ENCODE data around the gene NAA80. TPM values are rescaled to one million over a fixed set of nuclear protein-coding genes. Genes with fewer than 3 reads are reported as not detected.

NAA80 gene, protein sequence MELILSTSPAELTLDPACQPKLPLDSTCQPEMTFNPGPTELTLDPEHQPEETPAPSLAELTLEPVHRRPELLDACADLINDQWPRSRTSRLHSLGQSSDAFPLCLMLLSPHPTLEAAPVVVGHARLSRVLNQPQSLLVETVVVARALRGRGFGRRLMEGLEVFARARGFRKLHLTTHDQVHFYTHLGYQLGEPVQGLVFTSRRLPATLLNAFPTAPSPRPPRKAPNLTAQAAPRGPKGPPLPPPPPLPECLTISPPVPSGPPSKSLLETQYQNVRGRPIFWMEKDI
- 4.3 and 5.6 TPM in 2 replicates for total RNA-seq

DNA sequence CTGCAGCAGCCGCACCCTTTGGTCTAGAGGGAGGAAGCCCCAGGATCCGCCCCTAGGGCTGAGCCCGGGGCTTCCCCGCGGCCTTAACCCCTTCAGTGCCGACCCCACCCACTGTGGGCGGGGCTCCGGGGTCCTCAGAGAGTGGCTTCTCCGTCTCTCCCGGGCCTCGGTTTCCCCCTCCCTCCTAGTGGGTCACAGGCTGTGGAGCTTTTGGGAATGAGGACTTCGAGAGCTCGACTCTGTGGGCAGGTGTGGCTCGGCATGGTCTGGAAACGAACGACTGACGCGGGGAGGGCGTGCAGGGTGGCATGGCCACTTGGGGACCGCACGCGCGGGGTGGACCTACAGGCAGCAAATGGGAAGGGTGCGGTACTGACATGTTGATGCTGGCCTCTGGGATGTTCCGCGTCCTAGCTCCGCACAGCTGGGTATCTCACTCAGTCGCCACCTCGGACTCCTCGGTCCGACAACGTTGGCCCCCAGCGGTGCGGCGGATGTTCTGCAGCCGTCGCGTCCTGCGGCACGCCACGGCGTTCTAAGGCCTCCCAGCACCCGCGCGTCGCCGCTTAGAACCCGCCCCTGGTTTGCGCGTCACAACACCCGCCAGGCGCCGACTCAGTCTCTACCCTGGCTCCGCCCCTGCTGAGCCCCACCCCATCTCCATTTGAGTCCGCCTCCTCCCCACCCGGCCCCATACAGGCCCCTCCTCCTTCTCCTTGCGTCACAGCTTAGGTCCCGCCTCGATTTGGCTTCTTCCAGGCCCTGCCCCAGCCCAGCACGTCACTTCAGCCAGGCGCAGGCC lies at the start of gene NAA80, which contains the start of gene HYAL3:
Gene NAA80 (minus strand): TSS at position 570 of the 802 bp plus-strand sequence. CDS start 1,942 bp downstream, outside the sequence.
Gene HYAL3 (minus strand): TSS at position 570 of the 802 bp plus-strand sequence. CDS start 3,803 bp downstream, outside the sequence.

DNA sequence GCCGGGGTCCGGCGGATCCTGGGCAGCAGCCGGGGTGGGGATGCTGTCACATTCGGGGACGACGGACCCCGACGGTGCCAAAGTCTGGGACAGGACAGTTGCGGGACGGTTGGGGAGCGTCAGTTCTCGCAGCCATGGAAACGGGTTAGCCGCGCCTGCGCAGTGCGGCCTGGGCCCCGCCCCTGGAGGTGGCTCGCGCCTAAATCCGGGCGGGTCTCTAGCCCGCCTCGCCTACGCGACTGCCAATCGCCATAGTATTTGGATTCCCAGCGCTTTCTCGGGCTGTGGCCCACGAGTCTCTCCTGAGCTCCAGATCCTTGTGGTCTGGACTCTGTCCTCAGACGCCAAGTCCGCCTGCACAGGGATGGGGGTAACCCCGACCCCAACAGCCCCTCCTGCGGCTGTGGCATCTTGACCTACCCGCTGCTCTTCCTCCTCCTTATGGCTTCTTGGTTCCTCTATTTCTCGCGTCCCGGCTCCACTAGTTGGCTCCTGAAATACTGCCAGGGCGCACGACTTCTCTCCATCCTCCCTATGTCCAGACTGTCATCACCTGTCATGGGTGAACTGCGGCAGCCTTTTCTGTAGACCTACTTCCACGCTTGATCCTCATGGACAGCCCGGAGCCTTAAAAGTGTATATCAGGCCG lies 46.5 kb upstream of the NAA80 start, which contains the start of gene ZMYND10:
Gene ZMYND10 (minus strand): TSS at position 147 of the 649 bp plus-strand sequence. CDS start 153 bp downstream, outside the sequence.

DNA sequence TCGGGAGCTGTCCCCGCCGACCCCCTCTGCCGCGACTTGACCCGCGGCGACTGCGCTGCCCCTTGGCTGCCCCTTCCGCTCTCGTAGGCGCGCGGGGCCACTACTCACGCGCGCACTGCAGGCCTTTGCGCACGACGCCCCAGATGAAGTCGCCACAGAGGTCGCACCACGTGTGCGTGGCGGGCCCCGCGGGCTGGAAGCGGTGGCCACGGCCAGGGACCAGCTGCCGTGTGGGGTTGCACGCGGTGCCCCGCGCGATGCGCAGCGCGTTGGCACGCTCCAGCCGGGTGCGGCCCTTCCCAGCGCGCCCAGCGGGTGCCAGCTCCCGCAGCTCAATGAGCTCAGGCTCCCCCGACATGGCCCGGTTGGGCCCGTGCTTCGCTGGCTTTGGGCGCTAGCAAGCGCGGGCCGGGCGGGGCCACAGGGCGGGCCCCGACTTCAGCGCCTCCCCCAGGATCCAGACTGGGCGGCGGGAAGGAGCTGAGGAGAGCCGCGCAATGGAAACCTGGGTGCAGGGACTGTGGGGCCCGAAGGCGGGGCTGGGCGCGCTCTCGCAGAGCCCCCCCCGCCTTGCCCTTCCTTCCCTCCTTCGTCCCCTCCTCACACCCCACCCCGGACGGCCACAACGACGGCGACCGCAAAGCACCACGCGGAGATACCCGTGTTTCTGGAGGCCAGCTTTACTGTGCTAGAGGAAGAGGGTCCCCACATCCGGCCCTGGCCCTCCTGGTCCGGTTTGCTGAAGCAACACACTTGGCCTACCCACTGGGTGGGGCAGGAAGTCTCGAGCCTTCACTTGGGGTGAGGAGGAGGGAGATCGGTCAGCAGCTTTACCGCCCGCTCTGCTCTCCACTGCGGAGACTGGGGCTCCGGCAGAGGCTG lies 41.5 kb upstream of the NAA80 start, which contains the start of gene RASSF1:
Gene RASSF1 (minus strand): TSS at position 389 of the 882 bp plus-strand sequence. CDS start 31 bp downstream, at position 358.

DNA sequence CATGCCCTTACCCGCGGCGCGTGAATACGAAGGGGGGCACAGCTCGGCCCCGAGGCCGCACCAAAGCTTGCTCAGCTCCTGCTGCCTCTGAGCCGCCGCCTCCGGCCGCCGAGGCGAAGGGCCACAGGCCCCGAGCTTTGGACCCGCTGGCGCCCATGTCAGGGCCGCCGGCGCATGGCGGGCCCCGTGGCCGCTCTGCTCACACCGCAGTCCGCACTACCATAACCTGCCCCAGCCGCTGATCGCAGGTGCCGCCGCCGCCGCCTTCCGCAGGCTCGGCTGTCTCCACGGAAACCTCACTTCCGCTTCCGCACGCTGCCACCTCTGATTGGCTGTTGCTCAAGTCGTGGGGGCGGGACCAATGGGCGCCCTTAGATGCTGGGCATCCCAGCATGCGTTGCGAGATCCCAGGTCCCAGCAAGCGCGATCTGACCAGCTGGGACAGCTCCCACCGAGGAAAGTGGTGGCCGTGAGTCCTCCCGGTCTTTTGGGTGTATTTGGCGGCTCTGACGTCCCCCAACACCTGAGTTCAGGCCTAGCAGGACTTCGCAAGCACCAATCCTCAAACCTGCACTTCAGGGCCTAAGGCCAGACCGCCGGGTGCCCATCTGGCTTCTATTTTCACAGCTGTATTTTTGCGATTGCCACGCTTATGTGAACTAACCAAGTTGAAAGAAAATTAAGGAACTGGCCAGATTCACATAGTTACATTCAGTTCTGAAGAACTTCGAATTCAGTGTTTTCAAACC lies 28.9 kb upstream of the NAA80 start, which contains the start of gene TUSC2:
Gene TUSC2 (minus strand): TSS at position 281 of the 749 bp plus-strand sequence. CDS start 124 bp downstream, at position 157.

DNA sequence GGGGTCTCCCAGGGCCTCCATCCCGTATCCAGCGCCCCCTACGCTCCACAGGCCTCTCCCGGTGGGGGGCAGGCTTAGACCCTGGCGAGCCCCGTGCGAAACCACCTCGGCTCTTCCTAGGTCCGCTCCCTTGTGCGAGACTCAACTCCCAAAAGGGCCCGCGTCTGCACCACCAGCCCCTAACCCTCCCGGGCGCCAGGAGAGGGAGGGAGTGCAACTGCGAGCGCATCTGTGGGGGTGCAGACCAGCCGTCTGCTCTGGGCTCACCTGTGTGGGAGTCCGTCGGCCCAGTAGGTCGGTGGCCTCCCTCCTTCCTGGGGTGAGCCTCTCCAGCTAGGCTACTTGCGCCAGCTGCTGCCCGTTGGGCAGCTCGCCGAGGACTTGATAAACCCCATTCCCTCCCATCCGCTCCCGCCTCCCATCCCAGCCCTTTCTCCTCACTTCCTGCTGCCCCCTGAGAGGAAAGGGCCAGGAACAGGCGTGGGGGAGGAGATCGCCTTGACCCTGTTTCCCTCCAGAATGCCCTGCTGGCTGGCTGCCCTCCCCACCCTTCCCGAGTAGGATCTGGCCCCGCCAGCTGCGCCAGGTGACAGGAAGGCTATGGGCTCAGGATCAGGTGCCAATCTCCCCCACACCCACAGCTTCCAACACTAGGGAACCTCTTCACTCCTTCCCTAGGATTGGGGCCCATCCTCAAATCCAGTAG lies 23.3 kb upstream of the NAA80 start, which contains the start of gene HYAL2:
Gene HYAL2 (minus strand): TSS at position 360 of the 706 bp plus-strand sequence. CDS start 2,256 bp downstream, outside the sequence.

DNA sequence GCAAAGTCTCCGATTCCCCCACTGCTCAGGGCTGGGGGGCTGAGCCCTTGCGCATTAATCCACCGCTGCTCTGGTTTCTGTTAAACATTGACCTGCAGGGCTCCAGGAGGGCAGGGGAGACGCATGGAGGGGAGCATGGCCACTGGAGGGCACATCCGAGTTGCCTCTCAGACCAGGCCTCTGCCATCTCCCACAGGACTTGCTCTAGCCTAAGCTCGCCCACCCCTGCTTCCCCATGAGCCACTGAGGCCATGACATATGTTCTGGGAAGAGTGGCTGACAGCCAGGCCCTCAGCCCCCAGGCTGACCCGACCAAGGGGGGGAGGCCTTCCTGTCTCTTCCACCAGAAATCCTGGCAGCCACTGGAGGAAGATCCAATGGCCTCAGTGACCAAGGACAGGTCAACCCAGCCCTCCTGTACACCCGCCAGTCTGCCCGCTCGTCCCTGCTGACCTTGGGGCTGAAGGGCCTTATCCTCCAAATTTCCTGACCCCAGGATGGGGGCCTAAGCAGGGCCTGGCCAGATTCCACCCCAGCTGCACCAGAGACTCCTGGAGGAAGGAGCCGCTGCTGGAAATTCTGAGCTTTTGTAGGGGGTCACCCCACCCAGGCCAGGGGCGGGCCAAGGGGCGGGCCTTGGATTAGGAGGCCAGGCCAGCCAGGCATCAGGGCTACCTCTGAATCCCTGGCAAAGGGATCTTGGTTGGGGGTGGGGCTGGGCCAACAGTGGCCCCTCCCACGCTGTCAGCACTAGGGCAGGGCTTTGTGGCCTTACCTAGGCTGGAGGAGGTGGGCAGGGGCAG lies 4.0 kb upstream of the NAA80 start, which contains the start of gene HYAL1:
Gene HYAL1 (minus strand): TSS at position 562 of the 803 bp plus-strand sequence. CDS start 618 bp downstream, outside the sequence.

DNA sequence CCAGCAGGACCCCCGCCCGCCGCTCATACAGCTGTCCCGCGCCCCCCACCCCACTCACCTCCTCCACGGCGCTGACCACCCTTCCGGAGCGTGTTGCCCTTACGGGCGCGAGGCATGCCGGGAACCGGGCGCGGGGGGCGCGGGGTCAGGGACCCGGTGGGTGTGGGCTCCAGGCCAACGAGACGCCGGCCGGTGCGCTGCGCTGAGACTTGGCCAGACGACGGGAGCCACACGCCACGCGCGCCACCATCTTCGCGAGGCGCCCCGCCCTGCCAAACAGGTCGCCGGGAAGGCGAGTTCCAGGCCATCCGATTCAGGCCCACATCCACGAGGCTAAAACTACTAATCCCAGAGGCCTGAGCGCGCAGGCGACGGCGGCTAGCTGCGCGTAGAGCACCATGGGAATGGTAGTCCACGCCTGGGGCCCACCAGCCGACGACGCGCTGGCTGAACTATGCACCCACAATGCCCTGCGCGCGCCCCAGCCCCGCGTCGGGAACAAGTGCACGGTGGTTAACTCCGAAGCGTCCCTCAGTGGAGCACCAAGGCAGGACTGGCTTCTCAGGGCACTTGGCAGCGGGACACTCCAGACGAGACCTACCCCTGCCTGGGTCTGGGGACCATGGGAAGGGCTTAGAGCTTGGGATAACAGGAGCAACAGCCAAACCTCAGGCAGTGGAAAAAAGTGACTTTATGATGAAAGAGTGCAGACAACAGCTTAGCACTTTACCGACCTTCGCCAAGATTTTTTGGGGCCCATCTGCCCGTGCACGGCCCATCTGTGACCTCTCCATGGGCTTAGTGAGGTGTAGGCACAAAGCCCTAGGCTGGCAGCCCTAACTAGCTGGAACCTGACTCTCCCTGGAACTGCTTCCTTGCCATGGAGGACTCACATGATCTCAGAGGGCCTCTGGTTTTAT lies 6.8 kb downstream of the NAA80 start, which contains the start of gene IFRD2:
Gene IFRD2 (minus strand): TSS at position 271 of the 920 bp plus-strand sequence. CDS start 155 bp downstream, at position 116.

DNA sequence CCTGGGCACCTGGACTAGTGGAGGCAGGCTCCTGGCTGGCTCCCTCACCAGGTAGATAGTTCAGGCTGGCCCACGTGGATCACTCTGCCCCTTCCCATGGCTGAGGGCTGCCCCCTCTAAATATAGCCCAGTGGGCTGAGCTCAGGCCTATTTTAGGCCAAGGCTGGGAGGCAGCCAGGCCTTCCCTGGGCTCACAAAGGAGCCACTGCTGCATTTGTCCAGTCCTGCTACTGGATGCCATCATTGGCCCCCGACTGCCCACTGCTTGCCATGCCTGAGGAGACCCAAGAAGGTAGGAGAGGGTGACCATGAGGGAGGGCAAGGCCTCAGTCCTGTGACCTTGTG lies 20.4 kb downstream of the NAA80 start, which contains the start of gene LSMEM2:
Gene LSMEM2 (plus strand): TSS at position 208 of the 345 bp plus-strand sequence. CDS start 27 bp downstream, at position 235.

DNA sequence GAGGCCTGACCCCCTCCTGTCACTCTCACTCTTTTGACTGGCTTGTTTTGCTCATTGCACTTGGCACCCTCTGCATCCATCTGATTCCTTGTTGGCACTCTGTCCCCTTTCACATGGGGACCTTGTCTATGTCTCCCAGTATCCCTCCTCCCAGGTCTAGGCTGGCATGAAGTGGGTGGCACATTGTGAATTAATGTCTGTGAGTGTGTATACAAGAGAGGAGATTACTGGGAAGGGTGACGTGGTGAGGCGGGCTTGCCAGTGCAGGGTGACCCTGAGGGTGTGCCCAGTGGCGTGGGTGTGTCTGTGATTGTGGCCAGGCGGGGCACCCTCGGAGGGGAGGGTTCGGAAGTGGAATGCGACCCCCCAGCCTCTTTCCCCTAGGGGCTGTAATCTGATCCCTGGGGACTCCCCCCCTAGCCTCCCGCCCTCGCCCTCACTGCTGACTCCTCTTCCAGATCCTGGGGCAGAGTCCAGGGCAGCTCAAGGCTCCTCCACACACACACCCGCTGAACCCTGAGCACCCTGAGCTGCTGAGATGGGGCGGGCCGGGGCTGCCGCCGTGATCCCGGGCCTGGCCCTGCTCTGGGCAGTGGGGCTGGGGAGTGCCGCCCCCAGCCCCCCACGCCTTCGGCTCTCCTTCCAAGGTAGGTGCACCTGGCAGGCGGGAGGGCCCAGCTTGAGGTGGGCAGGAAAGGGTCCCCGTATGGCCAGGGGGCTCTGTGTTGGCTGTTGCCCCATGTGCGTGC lies 30.3 kb downstream of the NAA80 start, which contains the start of gene SEMA3B:
Gene SEMA3B (plus strand): TSS at position 445 of the 749 bp plus-strand sequence. CDS start 94 bp downstream, at position 539.

Other genes starting within 250 kb of the NAA80 start
- gene RBM5, start 210.5 kb downstream of the NAA80 start, total RNA-seq = 160 TPM in 2 replicates
- 9.5 and 14.2 TPM in 2 replicates for gene SEMA3F, start 144.1 kb downstream of the NAA80 start, total RNA-seq
- gene GNAT1, start 107.8 kb downstream of the NAA80 start, total RNA-seq = not detected in 2 replicates
- 0.11 and 0.39 TPM in 2 replicates for gene SLC38A3, start 94.1 kb downstream of the NAA80 start, total RNA-seq
- 211 and 281 TPM in 2 replicates for gene GNAI2, start 63.2 kb downstream of the NAA80 start, total RNA-seq
- 16.5 and 24.4 TPM in 2 replicates for gene SEMA3B, start 30.3 kb downstream of the NAA80 start, total RNA-seq
- gene LSMEM2, start 20.3 kb downstream of the NAA80 start, total RNA-seq = 0.13 and 0.22 TPM in 2 replicates
- 41.7 and 52.7 TPM in 2 replicates for gene IFRD2, start 7.0 kb downstream of the NAA80 start, total RNA-seq
- gene HYAL3, start within 50 bp of the NAA80 start, total RNA-seq = 1.8 and 3.3 TPM in 2 replicates
- 14.5 and 15.5 TPM in 2 replicates for gene HYAL1, start 4.2 kb upstream of the NAA80 start, total RNA-seq
- 25.9 and 27.8 TPM in 2 replicates for gene HYAL2, start 23.3 kb upstream of the NAA80 start, total RNA-seq
- gene TUSC2, start 28.8 kb upstream of the NAA80 start, total RNA-seq = 11.1 and 14.5 TPM in 2 replicates
- gene RASSF1, start 41.4 kb upstream of the NAA80 start, total RNA-seq = 19.1 and 21.7 TPM in 2 replicates
- gene ZMYND10, start 46.3 kb upstream of the NAA80 start, total RNA-seq = 2.0 and 4.2 TPM in 2 replicates
- 15.8 and 17.5 TPM in 2 replicates for gene NPRL2, start 51.4 kb upstream of the NAA80 start, total RNA-seq
- 17.8 and 18.3 TPM in 2 replicates for gene CYB561D2, start 51.5 kb upstream of the NAA80 start, total RNA-seq
- 40.9 and 47.1 TPM in 2 replicates for gene TMEM115, start 60.1 kb upstream of the NAA80 start, total RNA-seq
- gene CACNA2D2, start 204.2 kb upstream of the NAA80 start, total RNA-seq = 0.22 TPM in 1 of 2 replicates, not detected in the other

All from articular chondrocyte of knee joint (primary cell).